Activated T-helper 1 cell treated with anti-CD3 and anti-CD28 coated beads, Interleukin-2, amount 50 U/mL, for 16 hours (primary cell): ENCODE results near the gene GPR34.

Experiments used
- DNase-seq, 2 donors: peaks; one replicate each; pipeline ENCODE4 v3.0.0-alpha.2; 2020; ENCODE audit warnings: low read depth in 1 of 2, low spot score in 1 of 2

The GPR34 gene

GRCh38 chrX:41733939-41734338 lies 45.2 kb downstream of the GPR34 start:
- DNase-seq, result no peak

DNA sequence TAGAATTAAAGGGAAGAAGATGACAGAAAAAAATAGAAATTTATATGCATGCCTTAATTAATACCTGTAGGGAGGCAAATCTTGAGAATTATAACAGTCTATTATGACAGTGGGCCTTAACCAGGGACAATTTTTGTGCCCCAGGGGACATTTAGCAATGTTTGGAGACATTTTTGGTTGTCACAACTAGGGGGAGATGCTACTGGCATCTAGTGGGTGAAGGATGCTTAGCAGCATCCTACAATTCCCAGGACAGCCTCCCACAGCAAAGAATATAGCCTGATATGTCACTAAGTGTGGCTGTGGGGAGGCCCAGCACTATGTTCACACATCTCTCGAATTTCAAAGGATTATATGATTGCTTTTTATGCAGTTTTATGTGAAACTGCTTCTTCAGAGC lies 45.8 kb downstream of the GPR34 start:
- no peak for DNase-seq

GRCh38 chrX:41737065-41737464 lies 48.3 kb downstream of the GPR34 start:
- no peak for DNase-seq

- DNase-seq, result no peak
These were observed 51.1 kb downstream of the GPR34 start for GRCh38 chrX:41739871-41740270.
